Cardiac muscle cell (in vitro differentiated cells and primary cell): Measurements from ENCODE around the gene TLCD4. TPM values are rescaled to one million over a fixed set of nuclear protein-coding genes. Genes with fewer than 3 reads are reported as not detected.
"Not testable (repeated sequence)": the region's sequence is repeated elsewhere in the genome, so short reads cannot be mapped to it uniquely, and the experiment has no call there.

Experiments
- DNase-seq, 2 donors: peaks; one replicate each; pipeline versions ENCODE4 v3.0.0 to v3.0.0-alpha.2; 2010 to 2017; ENCODE audit warnings: low read depth in 1 of 2, low spot score in 1 of 2
- H3K27ac ChIP-seq: fragments of 200-600 bp; sonication (generic); 2 replicates; pipeline ENCODE4 v1.5.1; 2016
- H3K27me3 ChIP-seq: fragments of 200-600 bp; sonication (generic); 2 replicates; pipeline ENCODE4 v1.6.0; 2016; ENCODE audit warnings: control low read depth
- H3K36me3 ChIP-seq: fragments of 200-600 bp; sonication (generic); 2 replicates; pipeline ENCODE4 v1.5.1; 2016; ENCODE audit warnings: control low read depth
- H3K4me1 ChIP-seq: fragments of 200-600 bp; sonication (generic); 2 replicates; pipeline ENCODE4 v1.8.1; 2017; ENCODE audit warnings: low read depth, mild to moderate bottlenecking, mixed run types
- H3K4me3 ChIP-seq: fragments of 200-600 bp; sonication (generic); 2 replicates; pipeline ENCODE4 v1.5.1; 2016; ENCODE audit warnings: mild to moderate bottlenecking
- H3K9me3 ChIP-seq: fragments of 200-600 bp; sonication (generic); 2 replicates; pipeline ENCODE4 v1.5.1; 2017; ENCODE audit warnings: low read depth, mild to moderate bottlenecking, control low read depth
- CTCF ChIP-seq: IDR thresholded peaks from 2 replicates; pipeline ENCODE4 v1.5.1; 2012; ENCODE audit warnings: low read depth, mild to moderate bottlenecking, low read length
- polyA plus RNA-seq: library from polyadenylated mRNA; unstranded; fragments of >200 nt; fragmentation: Nextera tagmentation; extraction: Ambion mirVana; gene quantifications from 2 replicates; pipeline ENCODE4 v1.2.1, GENCODE V29; 2016
- total RNA-seq: library from RNA; depleted of rRNA; stranded (reverse); fragments of >200 nt; gene quantifications from 2 replicates; pipeline ENCODE4 v1.2.3, GENCODE V29; 2016

Gene TLCD4
- total and polyA plus RNA-seq, 2 experiments from 2014 or later, result 13.7 to 15.1 TPM

GRCh38 chr1:95154096-95154495, 36.9 kb downstream of the TLCD4 start:
- Histone ChIP-seq H3K4me3 (no peak overlapping the region), H3K27ac (no peak overlapping the region), H3K4me1 (no peaks in the 10 kb centered on the region), H3K36me3 (peaks cover 20% of the 10 kb centered on the region), H3K27me3 (no peaks in the 10 kb centered on the region), H3K9me3 (no peaks in the 10 kb centered on the region)
- no peak for DNase-seq
- TF ChIP-seq CTCF, result no peak

- H3K27me3 ChIP-seq, DNase-seq: not testable (repeated sequence)
These were observed 48.4 kb downstream of the TLCD4 start for GRCh38 chr1:95165569-95165968.

More at GRCh38 chr1:95165569-95165968, 48.4 kb downstream of the TLCD4 start:
- not testable (repeated sequence) for H3K4me1 ChIP-seq, H3K9me3 ChIP-seq, H3K36me3 ChIP-seq, H3K27ac ChIP-seq, H3K4me3 ChIP-seq

Other genes starting within 250 kb of the TLCD4 start
- 101 and 108 TPM in 2 replicates for gene CNN3, start 190.2 kb upstream of the TLCD4 start, total RNA-seq
- gene CNN3, start 190.2 kb upstream of the TLCD4 start, polyA plus RNA-seq, result 135 and 156 TPM in 2 replicates
- 2.7 and 4.1 TPM in 2 replicates for gene ALG14, start 44.4 kb upstream of the TLCD4 start, total RNA-seq
- 8.2 and 10.3 TPM in 2 replicates for gene ALG14, start 44.4 kb upstream of the TLCD4 start, polyA plus RNA-seq
- gene RWDD3, start 116.9 kb downstream of the TLCD4 start, total RNA-seq, result 13.8 and 14.3 TPM in 2 replicates
- 32.8 and 38.9 TPM in 2 replicates for gene RWDD3, start 116.9 kb downstream of the TLCD4 start, polyA plus RNA-seq